Chondrocyte (in vitro differentiated cells): ENCODE data around the gene UBE2Z. TPM values are rescaled to one million over a fixed set of nuclear protein-coding genes. Genes with fewer than 3 reads are reported as not detected.
A peak's percentile ranks its signal among the peaks of the same experiment; 100 is the strongest.

ENCODE experiments used
- DNase-seq: peaks from one replicate; pipeline ENCODE4 v3.0.0; 2021; ENCODE audit warnings: mixed read lengths, low spot score
- H3K27ac Mint-ChIP-seq: one replicate; pipeline ENCODE4 v1.8.0; 2021; ENCODE audit warnings: mild to moderate bottlenecking, moderate library complexity, mixed read lengths; ENCODE audit not compliant: unreplicated experiment
- H3K27me3 Mint-ChIP-seq: 2 replicates; pipeline ENCODE4 v1.8.0; 2021; ENCODE audit warnings: low read depth, mixed read lengths
- H3K36me3 Mint-ChIP-seq: 2 replicates; pipeline ENCODE4 v1.8.0; 2021; ENCODE audit warnings: low read depth, mixed read lengths
- H3K4me1 Mint-ChIP-seq: 2 replicates; pipeline ENCODE4 v1.8.0; 2021; ENCODE audit warnings: low read depth, mild to moderate bottlenecking, mixed read lengths
- H3K4me3 Mint-ChIP-seq: one replicate; pipeline ENCODE4 v1.8.0; 2021; ENCODE audit warnings: mild to moderate bottlenecking, moderate library complexity, mixed read lengths; ENCODE audit not compliant: unreplicated experiment
- H3K9me3 Mint-ChIP-seq: 2 replicates; pipeline ENCODE4 v1.8.0; 2021; ENCODE audit warnings: low read depth, mixed read lengths
- CTCF ChIP-seq: fragments of 200-600 bp; sonication (generic); IDR thresholded peaks from 2 replicates; pipeline ENCODE4 v1.5.0; 2021; ENCODE audit warnings: antibody characterized with exemption, mild to moderate bottlenecking, moderate library complexity
- total RNA-seq: library from RNA; stranded (reverse); gene quantifications from 3 replicates; pipeline ENCODE4 v1.2.1, GENCODE V29; 2021

Gene UBE2Z
- total RNA-seq, 1 donor from 2014 or later: 114 TPM

- Mint-ChIP-seq H3K27me3 (no peaks in the 10 kb centered on the region), H3K36me3 (no peaks in the 10 kb centered on the region), H3K4me3 (no peak overlapping the region), H3K4me1 (peaks cover 29% of the 10 kb centered on the region), H3K9me3 (no peaks in the 10 kb centered on the region), H3K27ac (peak overlapping the region; percentile 27)
- no peak for TF ChIP-seq CTCF
- no peak for DNase-seq
Measured at GRCh38 chr17:48905987-48906515, 2.2 kb upstream of the UBE2Z start.

- peaks cover 45% of the 10 kb centered on the region for H3K4me1 Mint-ChIP-seq
- TF ChIP-seq CTCF: no peak
- H3K36me3 Mint-ChIP-seq: peaks cover 6% of the 10 kb centered on the region
- H3K4me3 Mint-ChIP-seq: peak overlapping the region; percentile 90
- no peak for DNase-seq
- H3K27ac Mint-ChIP-seq: peak overlapping the region; percentile 99
- no peaks in the 10 kb centered on the region for H3K27me3 Mint-ChIP-seq
- no peaks in the 10 kb centered on the region for H3K9me3 Mint-ChIP-seq
Measured at GRCh38 chr17:48907713-48908046, 527 bp upstream of the UBE2Z start.

- Mint-ChIP-seq H3K4me3 (peak overlapping the region; percentile 90), H3K4me1 (peaks cover 56% of the 10 kb centered on the region), H3K9me3 (no peaks in the 10 kb centered on the region), H3K27ac (peak overlapping the region; percentile 92), H3K27me3 (no peaks in the 10 kb centered on the region), H3K36me3 (peaks cover 9% of the 10 kb centered on the region)
- DNase-seq: peak; percentile 95
- no peak for TF ChIP-seq CTCF
Measured at GRCh38 chr17:48908853-48909394, 717 bp downstream of the UBE2Z start.

GRCh38 chr17:48909783-48910182, 1.6 kb downstream of the UBE2Z start:
- no peak for DNase-seq
- Mint-ChIP-seq H3K4me1 (peaks cover 64% of the 10 kb centered on the region), H3K9me3 (no peaks in the 10 kb centered on the region), H3K27ac (peak overlapping the region; percentile 81), H3K27me3 (no peaks in the 10 kb centered on the region), H3K36me3 (peaks cover 15% of the 10 kb centered on the region), H3K4me3 (peak overlapping the region; percentile 90)
- no peak for TF ChIP-seq CTCF

- no peak for TF ChIP-seq CTCF
- Mint-ChIP-seq H3K27me3 (no peaks in the 10 kb centered on the region), H3K4me3 (peak overlapping the region; percentile 90), H3K27ac (peak overlapping the region; percentile 81), H3K36me3 (peaks cover 15% of the 10 kb centered on the region), H3K4me1 (peaks cover 70% of the 10 kb centered on the region), H3K9me3 (no peaks in the 10 kb centered on the region)
- no peak for DNase-seq
Measured at GRCh38 chr17:48910370-48910769, 2.2 kb downstream of the UBE2Z start.
